AG04450 (cell line): Measurements from ENCODE around the gene XAGE3. TPM values are rescaled to one million over a fixed set of nuclear protein-coding genes. Genes with fewer than 3 reads are reported as not detected.
"Not testable (repeated sequence)": the region's sequence is repeated elsewhere in the genome, so short reads cannot be mapped to it uniquely, and the experiment has no call there.

Experiments
- CTCF ChIA-PET: fragments of 300-600, 350-600 bp; formaldehyde crosslinking; extraction: SDS; loops from one replicate; lab custom pipeline; 2022; ENCODE audit warnings: antibody characterized with exemption, inconsistent platforms; lab: Charles Lee
- POLR2A ChIA-PET: fragments of 350-600 bp; formaldehyde crosslinking; extraction: SDS; loops from one replicate; lab custom pipeline; 2021; ENCODE audit warnings: antibody characterized with exemption, inconsistent platforms; lab: Yijun Ruan, JAX
- DNase-seq: peaks from one replicate; pipeline ENCODE4 v3.0.0-alpha.2; 2011; ENCODE audit warnings: low read depth, low spot score
- H3K27ac ChIP-seq: one replicate; pipeline ENCODE4 v1.5.1; 2012; ENCODE audit warnings: low read depth, low read length, control low read depth
- H3K27me3 ChIP-seq: one replicate; pipeline ENCODE4 v1.6.0; 2012; ENCODE audit warnings: low read length; ENCODE audit not compliant: control insufficient read depth, insufficient read depth
- H3K4me3 ChIP-seq: 2 replicates; pipeline ENCODE4 v1.5.1; 2011; ENCODE audit warnings: mild to moderate bottlenecking, low read depth, low read length, control low read depth
- H3K9me3 ChIP-seq: 2 replicates; pipeline ENCODE4 v1.5.1; 2012; ENCODE audit warnings: low read length; ENCODE audit not compliant: control insufficient read depth, insufficient read depth
- polyA plus RNA-seq: library from polyadenylated mRNA; depleted of rRNA; stranded (reverse); fragments of >200 nt; gene quantifications from 2 replicates; pipeline ENCODE4 v1.2.3, GENCODE V29; 2011
- TF ChIP-seq, protein P1 (sequence below): IDR thresholded peaks from 2 replicates; pipeline ENCODE4 v1.5.1; 2011; ENCODE audit warnings: low read depth, low read length, control low read depth, inconsistent platforms

The XAGE3 gene
- polyA plus RNA-seq, 1 experiment, result not detected

DNA sequence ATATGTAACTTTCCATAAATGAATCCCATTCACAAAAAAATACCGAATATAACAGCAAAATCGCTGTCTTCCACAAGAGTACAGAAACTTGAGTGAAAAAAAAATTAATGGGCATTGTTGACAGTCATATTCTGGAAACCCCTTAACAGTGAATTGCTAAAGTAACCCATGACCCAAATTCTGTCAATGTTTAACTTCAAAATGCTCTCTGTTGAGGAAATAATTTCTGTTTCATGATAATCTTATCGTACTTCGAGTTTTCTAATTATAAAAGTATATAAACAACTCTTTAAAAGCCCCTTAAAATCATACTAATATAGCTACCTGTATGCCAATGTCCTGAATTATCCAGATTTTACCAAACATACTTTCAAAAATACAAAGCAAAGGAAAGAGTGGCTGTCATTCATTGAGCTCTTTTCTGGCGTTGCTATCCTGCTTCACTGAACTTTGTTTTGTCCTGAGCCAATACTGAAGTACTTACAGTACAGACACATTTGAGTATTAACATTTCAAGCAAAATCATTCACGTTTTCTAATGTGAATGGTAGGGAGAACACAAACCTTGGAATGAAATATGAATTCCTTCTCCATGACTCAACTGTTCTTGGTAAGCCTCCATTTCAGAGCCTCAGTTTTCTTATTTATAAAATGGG lies 2.4 kb downstream of the XAGE3 start:
- Histone ChIP-seq H3K4me3 (no peak overlapping the region), H3K27ac (no peak overlapping the region), H3K27me3 (no peaks in the 10 kb centered on the region), H3K9me3 (no peaks in the 10 kb centered on the region; the same call in 1 of the 2 replicates)
- no peak for DNase-seq
- TF ChIP-seq, protein P1, sequence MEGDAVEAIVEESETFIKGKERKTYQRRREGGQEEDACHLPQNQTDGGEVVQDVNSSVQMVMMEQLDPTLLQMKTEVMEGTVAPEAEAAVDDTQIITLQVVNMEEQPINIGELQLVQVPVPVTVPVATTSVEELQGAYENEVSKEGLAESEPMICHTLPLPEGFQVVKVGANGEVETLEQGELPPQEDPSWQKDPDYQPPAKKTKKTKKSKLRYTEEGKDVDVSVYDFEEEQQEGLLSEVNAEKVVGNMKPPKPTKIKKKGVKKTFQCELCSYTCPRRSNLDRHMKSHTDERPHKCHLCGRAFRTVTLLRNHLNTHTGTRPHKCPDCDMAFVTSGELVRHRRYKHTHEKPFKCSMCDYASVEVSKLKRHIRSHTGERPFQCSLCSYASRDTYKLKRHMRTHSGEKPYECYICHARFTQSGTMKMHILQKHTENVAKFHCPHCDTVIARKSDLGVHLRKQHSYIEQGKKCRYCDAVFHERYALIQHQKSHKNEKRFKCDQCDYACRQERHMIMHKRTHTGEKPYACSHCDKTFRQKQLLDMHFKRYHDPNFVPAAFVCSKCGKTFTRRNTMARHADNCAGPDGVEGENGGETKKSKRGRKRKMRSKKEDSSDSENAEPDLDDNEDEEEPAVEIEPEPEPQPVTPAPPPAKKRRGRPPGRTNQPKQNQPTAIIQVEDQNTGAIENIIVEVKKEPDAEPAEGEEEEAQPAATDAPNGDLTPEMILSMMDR, result no peak
- POLR2A ChIA-PET, result no interaction called here
- CTCF ChIA-PET, result no interaction called here

DNA sequence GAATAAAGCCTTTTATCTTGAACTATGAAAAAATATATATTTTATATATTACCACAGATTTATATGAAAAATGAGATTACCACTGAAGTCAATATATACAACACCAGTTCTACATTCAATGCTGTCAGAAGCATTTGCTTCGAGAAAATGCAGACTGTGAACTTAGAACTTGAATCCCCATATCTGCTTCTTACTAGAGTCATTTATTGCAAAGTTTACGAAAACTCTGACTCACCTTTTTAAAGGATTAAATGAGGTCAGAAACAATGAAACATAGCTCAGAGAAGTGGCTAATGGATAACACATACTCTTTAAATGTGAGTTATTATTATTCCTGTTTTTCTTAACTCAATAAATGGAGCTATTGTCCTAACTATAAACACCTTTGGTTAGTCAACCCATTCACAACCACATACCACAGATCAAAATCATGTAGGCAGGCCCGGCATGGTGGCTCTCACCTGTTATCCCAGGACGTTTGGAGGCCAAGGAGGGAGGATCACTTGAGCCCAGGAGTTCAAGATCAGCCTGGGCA lies 10.8 kb downstream of the XAGE3 start:
- H3K27ac ChIP-seq, DNase-seq, POLR2A ChIA-PET, CTCF ChIA-PET, H3K9me3 ChIP-seq, H3K27me3 ChIP-seq, H3K4me3 ChIP-seq: not testable (repeated sequence)

DNA sequence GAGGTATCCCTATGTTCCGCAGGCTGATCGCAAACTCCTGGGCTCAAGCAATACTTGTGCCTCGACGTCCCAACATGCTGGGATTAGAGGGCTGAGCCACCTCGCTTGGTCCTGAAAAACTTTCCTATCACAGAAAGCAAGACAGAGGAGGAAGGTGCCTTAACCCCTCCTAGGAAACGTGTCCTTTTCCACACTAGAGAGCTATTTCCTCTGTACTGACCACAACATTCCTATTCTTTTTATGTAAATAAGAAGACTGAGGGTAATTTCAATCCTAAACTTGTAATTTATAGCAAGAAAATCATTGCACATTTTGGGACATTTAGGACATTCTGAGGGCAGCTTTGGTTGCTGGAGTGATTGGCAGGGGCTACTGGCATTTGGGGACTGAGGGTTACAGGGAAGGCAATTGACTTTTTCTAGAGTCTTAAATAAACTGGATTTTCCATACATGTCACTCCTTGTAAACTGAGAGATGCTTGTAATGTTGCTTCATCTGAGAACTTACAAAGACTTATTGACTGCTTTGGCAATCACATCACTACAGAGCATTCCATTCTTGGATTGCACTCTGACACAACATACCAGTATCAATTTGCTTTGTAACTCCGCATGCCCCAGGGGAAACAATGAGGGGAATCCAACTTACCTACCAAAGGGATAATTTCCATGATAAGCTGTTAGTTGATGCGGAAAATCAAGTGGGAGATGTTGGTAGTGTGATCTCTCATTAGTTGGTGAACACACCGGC lies 15.6 kb downstream of the XAGE3 start:
- TF ChIP-seq, protein P1, result no peak
- DNase-seq, result peak; percentile 0
- POLR2A ChIA-PET, result no interaction called here
- H3K27me3 ChIP-seq, result no peaks in the 10 kb centered on the region
- no peaks in the 10 kb centered on the region for H3K9me3 ChIP-seq
- no peak overlapping the region for H3K4me3 ChIP-seq
- H3K27ac ChIP-seq, result no peak overlapping the region
- CTCF ChIA-PET, result no interaction called here

DNA sequence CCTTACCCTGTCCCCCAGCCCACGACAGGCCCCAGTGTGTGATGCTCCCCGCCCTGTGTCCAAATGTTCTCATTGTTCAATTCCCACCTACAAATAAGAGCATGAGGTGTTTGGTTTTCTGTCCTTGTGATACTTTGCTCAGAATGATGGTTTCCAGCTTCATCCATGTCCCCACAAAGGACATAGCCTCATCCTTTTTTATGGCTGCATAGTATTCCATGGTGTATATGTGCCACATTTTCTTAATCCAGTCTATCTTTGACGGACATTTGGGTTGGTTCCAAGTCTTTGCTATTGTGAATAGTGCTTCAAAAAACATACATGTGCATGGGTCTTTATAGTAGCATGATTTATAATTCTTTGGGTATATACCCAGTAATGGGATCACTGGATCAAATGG lies 24.3 kb downstream of the XAGE3 start:
- H3K4me3 ChIP-seq, DNase-seq, POLR2A ChIA-PET, H3K9me3 ChIP-seq, H3K27ac ChIP-seq, H3K27me3 ChIP-seq, CTCF ChIA-PET: not testable (repeated sequence)

DNA sequence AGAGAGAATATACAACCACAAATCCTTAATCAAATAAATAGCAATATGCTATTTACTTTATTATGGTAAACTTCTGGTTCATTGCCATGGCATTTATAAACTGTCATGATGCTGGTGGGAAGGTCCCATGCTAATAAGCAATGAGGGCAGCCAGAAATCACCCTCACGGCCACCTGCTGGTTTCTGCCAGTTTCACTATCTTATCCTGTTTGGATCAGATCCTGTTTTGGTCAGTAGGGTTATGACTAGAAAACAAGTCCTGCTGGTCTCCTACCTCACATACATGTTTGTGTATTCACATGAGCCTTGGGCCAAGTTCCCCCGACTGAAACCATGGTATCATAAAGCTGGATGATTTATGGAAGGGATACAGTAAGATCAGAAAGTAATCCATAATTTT lies 28.7 kb downstream of the XAGE3 start:
- H3K9me3 ChIP-seq, result no peaks in the 10 kb centered on the region
- ChIA-PET CTCF (no interaction called here), POLR2A (no interaction called here)
- TF ChIP-seq, protein P1, result no peak
- DNase-seq, result no peak
- H3K4me3 ChIP-seq, result no peak overlapping the region
- no peaks in the 10 kb centered on the region for H3K27me3 ChIP-seq
- H3K27ac ChIP-seq, result no peak overlapping the region

DNA sequence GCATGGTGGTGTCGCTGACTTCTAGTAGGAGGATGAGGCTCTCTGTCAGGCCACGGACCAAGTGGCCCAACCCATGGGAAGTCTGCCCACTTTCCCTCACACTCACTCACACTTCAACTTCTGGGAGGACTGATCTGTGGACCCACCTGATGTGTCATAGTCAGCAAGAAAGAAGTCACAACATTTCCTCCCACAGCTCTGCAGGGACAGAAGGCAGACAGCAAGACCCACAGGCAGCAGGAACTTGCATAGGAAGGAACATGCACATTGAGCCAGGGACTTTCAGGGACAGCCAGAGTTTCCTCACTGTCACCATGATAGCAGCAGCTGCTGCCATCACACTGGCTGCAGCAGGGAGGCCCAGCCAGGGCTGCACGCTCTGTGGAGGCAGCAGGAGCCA lies 37.3 kb downstream of the XAGE3 start:
- no peaks in the 10 kb centered on the region for H3K27me3 ChIP-seq
- no peaks in the 10 kb centered on the region for H3K9me3 ChIP-seq
- no peak overlapping the region for H3K4me3 ChIP-seq
- DNase-seq, result no peak
- H3K27ac ChIP-seq, result no peak overlapping the region
- POLR2A ChIA-PET, result no interaction called here
- TF ChIP-seq, protein P1, result no peak
- CTCF ChIA-PET, result no interaction called here
